ENCODE measurements around the gene ZNF219.

The ZNF219 gene

DNA sequence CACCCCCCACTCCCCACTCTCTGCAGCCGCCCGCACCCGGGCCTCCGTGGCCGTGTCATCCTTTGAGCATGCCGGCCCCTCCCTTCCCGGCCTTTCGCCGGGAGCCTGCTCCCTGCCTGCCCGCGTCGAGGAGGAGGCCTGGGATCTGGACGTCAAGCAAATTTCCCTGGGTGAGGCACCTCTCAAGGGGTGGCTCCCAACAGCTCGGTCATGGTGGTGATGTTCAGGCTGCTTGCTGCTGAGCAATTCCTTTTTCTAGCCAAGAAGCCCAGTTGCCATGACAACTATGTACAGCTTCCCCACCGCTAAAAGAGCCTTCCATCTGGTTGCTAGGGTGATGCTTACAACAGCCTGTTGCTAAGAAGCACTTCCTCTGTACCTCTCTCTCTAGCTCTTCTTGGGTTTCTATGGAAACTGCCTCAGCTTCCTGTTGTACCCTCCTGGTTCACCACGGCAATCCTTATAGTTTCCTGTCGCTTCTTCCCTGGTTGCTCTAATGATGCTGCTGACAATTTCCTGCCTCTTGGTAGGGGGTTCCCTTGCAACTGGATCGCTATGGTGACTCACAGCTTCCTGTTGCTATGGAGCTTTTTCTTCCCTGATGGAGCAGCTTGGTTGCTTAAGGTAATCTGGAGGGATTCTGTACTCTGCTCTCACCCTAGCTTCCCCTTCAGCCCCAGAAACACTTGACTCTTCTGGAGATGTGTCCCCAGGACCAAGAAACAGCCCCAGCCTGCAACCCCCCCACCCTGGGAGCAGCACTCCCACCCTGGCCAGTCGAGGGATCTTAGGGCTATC, 11.0 kb downstream of the ZNF219 start:
- no peak for DNase-seq (ENCODE audit: low read depth in 2 of 2)

DNA sequence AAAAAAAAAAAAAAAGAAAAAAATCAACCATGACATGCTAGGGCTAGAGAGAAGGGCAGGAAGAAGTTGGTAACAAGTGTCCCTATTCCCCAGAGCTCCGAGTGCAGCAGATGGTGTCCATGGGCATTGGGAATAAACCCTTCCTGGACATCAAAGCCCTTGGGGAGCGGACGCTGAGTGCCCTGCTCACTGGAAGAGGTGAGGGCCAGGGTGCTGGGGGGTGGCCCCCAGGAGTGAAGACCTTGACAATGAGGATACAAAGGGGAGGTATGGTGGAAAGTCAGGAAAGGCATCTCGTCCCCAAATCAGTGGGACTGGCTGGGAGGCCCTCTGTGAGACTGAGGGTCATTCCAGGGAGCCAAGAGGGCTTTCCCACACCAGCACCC, 11.6 kb downstream of the ZNF219 start:
- DNase-seq (ENCODE audit: low read depth in 2 of 2): no peak

DNA sequence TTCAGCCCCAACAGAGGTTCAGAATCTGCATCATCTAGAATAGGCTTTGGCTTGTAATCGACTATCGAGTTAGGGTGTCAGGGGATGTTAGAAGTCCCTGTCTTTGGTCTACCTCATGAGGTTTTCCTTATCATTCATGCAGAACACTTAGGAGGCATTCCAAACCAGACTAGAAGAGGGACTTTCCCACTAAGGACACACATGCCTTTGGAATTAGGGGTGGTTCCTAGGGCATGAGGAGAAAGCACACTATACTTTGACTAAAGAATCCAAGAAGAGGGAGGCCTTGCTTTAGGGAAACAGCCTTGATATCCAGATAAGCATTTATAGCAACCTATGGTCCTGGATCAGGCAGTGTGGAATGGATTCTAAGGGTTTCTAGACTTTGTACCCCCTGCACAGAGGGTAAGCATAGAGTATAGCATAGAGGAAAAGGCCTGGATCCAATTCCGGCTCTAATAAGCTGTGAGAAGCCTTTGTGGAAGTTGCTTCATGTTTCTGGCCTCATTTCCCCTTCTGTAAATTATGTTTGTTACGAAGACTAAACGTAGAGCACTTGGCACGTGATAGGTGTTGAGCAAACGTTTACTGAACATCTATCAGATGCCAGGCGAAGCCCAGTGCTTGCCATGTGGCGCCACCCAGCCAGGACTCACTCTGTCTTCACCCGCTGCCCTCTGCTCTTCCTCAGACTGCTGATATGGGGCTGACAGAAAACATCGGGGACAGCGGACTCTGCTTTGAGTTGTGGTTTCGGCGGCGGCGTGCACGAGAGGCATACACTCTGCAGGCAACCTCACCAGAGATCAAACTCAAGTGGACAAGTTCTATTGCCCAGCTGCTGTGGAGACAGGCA, 13.2 kb downstream of the ZNF219 start:
- no peak for DNase-seq (ENCODE audit: low read depth in 2 of 2)

DNA sequence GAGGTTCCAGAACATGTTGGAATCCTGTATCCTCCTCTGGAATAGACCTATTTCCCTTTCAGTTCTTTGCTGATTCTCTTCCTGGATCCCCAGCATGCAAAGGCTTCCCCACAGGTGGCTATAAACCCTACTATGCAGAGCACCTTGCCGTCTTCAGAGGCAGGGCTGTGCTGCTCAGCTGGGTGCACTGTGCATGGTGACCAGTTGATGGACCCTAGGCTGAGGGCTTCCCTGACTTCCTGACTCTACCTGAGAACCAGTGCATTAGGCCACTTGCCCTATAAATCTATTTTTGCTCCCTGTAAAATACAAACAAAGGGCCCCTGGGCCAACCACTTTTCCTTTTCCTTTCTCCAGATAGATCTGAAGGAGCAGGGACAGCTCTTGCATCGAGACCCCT, 14.1 kb downstream of the ZNF219 start:
- DNase-seq (ENCODE audit: low read depth in 2 of 2): no peak

- DNase-seq (ENCODE audit: low read depth in 2 of 2): no peak
These were observed 14.7 kb downstream of the ZNF219 start for GRCh38 chr14:21083565-21084325.

GRCh38 chr14:21081521-21082142, 16.8 kb downstream of the ZNF219 start:
- no peak for DNase-seq (ENCODE audit: low read depth in 2 of 2)

DNA sequence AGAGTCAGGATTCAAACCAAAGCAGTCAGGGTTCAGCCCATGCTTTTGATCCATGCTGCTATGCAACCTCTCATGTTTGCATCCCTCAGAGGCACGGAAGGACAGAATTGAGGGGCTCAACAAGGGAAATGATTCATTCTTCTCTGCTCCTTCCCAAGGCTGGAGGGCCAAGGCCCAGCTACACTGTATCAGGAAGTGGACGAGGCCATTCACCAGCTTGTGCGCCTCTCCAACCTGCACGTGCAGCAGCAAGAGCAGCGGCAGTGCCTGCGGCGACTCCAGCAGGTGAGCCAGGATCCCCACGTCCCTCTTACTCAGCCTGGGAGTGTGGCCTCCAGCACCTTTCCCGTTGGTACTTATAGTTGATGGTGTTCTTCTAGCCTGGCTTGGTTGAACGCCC, 19.7 kb downstream of the ZNF219 start:
- no peak for DNase-seq (ENCODE audit: low read depth in 2 of 2)

DNA sequence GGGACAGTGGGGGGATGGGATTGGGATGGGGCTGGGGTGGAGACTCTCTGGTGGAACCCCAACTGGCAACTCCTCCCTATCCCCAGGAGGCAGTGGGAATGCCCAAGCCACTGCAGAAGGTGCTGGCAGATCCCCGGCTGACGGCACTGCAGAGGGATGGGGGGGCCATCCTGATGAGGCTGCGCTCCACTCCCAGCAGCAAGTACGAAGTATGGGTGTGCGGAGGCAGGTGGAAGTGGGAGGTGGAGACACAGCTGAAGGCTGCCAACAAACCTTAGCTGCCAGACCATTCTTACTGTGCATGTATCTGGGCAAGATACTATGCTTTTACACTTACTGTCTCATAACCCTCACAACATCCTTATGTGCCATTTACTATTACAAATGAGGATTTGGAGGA, 20.2 kb downstream of the ZNF219 start:
- no peak for DNase-seq (ENCODE audit: low read depth in 2 of 2)

- no peak for DNase-seq (ENCODE audit: low read depth in 2 of 2)
These were observed 20.8 kb downstream of the ZNF219 start for GRCh38 chr14:21077672-21078071.

DNA sequence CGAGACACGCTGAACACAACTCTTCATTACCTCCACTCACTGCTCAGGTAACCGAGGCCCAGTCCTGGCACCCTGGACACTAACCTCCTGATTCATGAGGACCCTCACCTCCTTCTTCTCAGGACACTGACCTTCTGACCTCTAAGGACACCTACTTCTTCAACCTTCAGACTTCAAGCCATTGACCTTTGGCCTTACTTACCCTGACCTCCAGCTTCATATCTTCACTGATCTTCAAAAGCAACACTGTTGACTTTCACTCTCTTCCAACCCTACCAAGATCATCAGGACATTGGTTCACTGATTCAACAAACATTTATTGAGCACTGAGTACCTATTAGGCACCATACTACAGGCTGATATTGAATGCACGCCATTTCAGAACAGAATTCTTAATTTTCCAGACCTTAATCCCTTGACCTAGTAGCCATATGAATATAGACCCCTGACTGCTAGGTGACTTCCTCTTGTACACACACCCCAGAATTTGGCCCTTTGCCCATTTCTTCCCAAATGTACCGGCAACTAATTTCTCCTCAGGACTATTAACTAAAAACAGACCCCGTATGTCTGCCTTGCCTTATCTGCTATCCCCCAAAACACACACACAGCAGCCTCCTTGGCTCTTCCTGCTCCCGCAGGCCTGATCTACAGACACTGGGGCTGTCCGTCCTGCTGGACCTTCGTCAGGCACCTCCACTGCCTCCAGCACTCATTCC, 22.6 kb downstream of the ZNF219 start:
- DNase-seq (ENCODE audit: low read depth in 2 of 2): no peak

DNA sequence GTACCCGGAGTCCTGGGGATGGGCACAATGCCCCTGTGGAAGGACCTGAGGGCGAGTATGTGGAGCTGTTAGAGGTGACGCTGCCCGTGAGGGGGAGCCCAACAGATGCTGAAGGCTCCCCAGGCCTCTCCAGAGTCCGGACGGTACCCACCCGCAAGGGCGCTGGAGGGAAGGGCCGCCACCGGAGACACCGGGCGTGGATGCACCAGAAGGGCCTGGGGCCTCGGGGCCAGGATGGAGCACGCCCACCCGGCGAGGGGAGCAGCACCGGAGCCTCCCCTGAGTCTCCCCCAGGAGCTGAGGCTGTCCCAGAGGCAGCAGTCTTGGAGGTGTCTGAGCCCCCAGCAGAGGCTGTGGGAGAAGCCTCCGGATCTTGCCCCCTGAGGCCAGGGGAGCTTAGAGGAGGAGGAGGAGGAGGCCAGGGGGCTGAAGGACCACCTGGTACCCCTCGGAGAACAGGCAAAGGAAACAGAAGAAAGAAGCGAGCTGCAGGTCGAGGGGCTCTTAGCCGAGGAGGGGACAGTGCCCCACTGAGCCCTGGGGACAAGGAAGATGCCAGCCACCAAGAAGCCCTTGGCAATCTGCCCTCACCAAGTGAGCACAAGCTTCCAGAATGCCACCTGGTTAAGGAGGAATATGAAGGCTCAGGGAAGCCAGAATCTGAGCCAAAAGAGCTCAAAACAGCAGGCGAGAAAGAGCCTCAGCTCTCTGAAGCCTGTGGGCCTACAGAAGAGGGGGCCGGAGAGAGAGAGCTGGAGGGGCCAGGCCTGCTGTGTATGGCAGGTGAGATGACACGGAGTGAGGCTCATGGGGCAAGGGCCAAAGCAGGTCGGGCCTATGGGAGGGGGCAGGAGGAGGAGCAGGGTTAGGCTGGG, 23.8 kb downstream of the ZNF219 start:
- DNase-seq (ENCODE audit: low read depth in 2 of 2): no peak

GRCh38 chr14:21073921-21074320, 24.5 kb downstream of the ZNF219 start:
- DNase-seq (ENCODE audit: low read depth in 2 of 2): no peak

DNA sequence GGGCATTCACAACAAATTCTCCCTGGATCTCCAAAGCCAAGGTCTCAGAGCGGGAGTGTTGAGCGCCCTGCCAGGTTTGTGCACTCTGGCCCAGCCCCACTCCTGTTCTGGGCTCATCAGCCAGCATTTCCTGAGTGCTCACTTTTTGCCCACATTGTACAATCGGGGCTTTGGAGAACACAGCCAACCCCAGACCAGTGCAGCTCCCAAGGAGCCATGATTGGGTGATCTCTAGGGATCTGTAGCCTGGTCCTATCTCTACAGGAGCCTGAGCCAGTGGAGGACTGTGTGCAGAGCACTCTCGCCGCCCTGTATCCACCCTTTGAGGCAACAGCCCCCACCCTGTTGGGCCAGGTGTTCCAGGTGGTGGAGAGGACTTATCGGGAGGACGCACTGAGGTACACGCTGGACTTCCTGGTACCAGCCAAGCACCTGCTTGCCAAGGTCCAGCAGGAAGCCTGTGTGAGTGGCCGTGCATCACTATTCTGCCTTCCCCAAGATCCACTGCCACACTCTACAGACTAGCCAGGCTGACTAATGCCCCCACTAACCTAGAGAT, 25.6 kb downstream of the ZNF219 start:
- no peak for DNase-seq (ENCODE audit: low read depth in 2 of 2)

- DNase-seq (ENCODE audit: low read depth in 2 of 2): no peak
These were observed 26.4 kb downstream of the ZNF219 start for GRCh38 chr14:21072031-21072473.

DNA sequence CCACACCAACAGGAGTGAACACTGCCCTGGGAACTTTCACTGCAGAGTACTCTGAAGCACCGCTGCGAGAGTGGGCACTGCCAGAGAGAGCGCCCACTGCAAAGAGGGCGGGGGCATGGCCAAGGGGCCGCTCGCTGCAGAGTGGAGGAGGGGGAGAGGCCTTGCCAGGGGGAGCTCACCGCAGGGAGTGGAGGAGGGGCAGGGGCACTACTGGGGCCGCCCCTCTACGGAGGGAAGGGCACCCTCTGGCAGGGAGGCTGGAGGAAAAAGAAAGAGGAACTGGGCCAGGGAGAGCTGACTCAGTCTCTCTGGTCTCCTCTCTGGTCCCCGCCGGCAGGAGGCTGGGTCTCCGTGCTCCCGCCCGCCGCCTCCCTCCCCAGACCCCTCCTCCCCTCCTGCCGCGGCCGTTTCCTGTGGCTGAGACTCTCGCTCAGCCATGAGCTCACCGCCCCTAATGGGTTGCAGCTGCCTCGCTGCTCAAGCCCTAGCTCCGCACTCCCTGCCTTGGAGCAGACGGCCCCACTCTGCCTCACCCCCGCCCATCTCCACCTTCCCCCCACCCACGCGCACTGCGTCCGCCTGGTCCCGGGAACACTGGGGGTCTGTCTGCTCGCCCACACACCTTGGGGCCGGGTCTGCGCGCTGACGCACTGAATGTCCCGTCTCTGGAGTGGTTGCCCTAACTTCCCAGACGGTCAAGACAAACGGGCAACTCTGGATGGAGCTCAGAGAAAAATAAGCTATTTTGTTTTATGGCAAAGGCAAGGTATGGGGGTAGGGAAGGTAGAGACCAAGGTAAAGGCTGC, 27.0 kb downstream of the ZNF219 start:
- peak in 1 of 2 experiments; percentile 46 for DNase-seq (ENCODE audit: low read depth in 2 of 2)

GRCh38 chr14:21070610-21071224, 27.7 kb downstream of the ZNF219 start:
- no peak for DNase-seq (ENCODE audit: low read depth in 2 of 2)

GRCh38 chr14:21070083-21070609, 28.3 kb downstream of the ZNF219 start, which contains the start of gene ARHGEF40:
Gene ARHGEF40, plus strand, starts transcription at chr14:21070304. Its CDS starts 93 bp downstream, at chr14:21070397.
- no peak for DNase-seq (ENCODE audit: low read depth in 2 of 2)
